SK-N-SH (cell line): Measurements from ENCODE around the gene RPL3. TPM values are rescaled to one million over a fixed set of nuclear protein-coding genes. Genes with fewer than 3 reads are reported as not detected.
A peak's percentile ranks its signal among the peaks of the same experiment; 100 is the strongest.

ENCODE experiments used
- CTCF ChIA-PET: fragments of 300-600, 350-600 bp; formaldehyde crosslinking; extraction: SDS; loops from one replicate; lab custom pipeline; 2021; lab: Yijun Ruan, JAX
- POLR2A ChIA-PET: fragments of 350-600 bp; sonication (Branson Sonifier 250); formaldehyde crosslinking; extraction: SDS; loops from one replicate; lab custom pipeline; 2020; ENCODE audit warnings: antibody characterized with exemption, inconsistent platforms; lab: Yijun Ruan, JAX
- DNase-seq: peaks from one replicate; pipeline ENCODE4 v3.0.0; 2012
- H2AFZ ChIP-seq: fragments of 200-600 bp; sonication (generic); 2 replicates; pipeline ENCODE4 v1.8.1; 2016; ENCODE audit warnings: antibody characterized with exemption, mild to moderate bottlenecking, low read depth
- H3F3A ChIP-seq: fragments of 200-600 bp; sonication (generic); replicated peaks from 2 replicates; pipeline ENCODE3; 2016; ENCODE audit warnings: antibody characterized with exemption, mild to moderate bottlenecking; ENCODE audit not compliant: insufficient read depth
- H3K27ac ChIP-seq, 2 experiments: fragments of 200-500 bp in 1 of 2; fragments of 200-600 bp in 1 of 2; sonication (Bioruptor generic) in 1 of 2; sonication (generic), shearing (Covaris generic) in 1 of 2; 2 replicates each; pipeline versions ENCODE4 v1.5.1 to v1.6.1; 2014 to 2016; ENCODE audit warnings: low read depth in 2 of 2, inconsistent platforms in 1 of 2, low read length in 1 of 2, mild to moderate bottlenecking in 1 of 2, mixed read lengths in 1 of 2
- H3K27me3 ChIP-seq: fragments of 200-600 bp; sonication (generic), shearing (Covaris generic); 2 replicates; pipeline ENCODE4 v1.6.1; 2016; ENCODE audit warnings: mixed run types; ENCODE audit not compliant: insufficient read depth
- H3K36me3 ChIP-seq, 2 experiments: fragments of 200-500 bp in 1 of 2; fragments of 200-600 bp in 1 of 2; sonication (Bioruptor generic) in 1 of 2; sonication (generic) in 1 of 2; replicated peaks in 1 of 2; 2 replicates each; pipeline versions ENCODE3 to v1.5.1; 2014 to 2016; ENCODE audit warnings: low read length in 1 of 2, mild to moderate bottlenecking in 1 of 2; ENCODE audit not compliant: insufficient read depth in 2 of 2, control insufficient read depth in 1 of 2
- H3K4me1 ChIP-seq, 2 experiments: fragments of 200-500 bp in 1 of 2; fragments of 200-600 bp in 1 of 2; sonication (Bioruptor generic) in 1 of 2; sonication (generic), shearing (Covaris generic) in 1 of 2; 2 replicates each; pipeline versions ENCODE4 v1.5.1 to v1.6.1; 2014 to 2016; ENCODE audit warnings: low read depth in 1 of 2, low read length in 1 of 2, mixed run types in 1 of 2; ENCODE audit not compliant: insufficient read depth in 2 of 2, control insufficient read depth in 1 of 2
- H3K4me2 ChIP-seq: fragments of 200-600 bp; sonication (generic), shearing (Covaris generic); 2 replicates; pipeline ENCODE4 v1.6.1; 2017; ENCODE audit warnings: mixed run types
- H3K4me3 ChIP-seq, 2 experiments: fragments of 200-500 bp in 1 of 2; fragments of 200-600 bp in 1 of 2; sonication (Bioruptor generic) in 1 of 2; sonication (generic), shearing (Covaris generic) in 1 of 2; 2 replicates each; pipeline versions ENCODE4 v1.5.1 to v1.8.1; 2014 to 2016; ENCODE audit warnings: low read depth in 2 of 2, inconsistent platforms in 1 of 2, low read length in 1 of 2, mild to moderate bottlenecking in 1 of 2, mixed read lengths in 1 of 2, moderate library complexity in 1 of 2
- H3K79me2 ChIP-seq: fragments of 200-600 bp; sonication (generic); 2 replicates; pipeline ENCODE4 v1.8.1; 2017; ENCODE audit warnings: mild to moderate bottlenecking; ENCODE audit not compliant: insufficient read depth
- H3K9ac ChIP-seq: fragments of 200-600 bp; sonication (generic); 2 replicates; pipeline ENCODE4 v1.6.1; 2017; ENCODE audit warnings: mixed run types
- H3K9me2 ChIP-seq: fragments of 200-600 bp; sonication (generic); 2 replicates; pipeline ENCODE4 v1.6.1; 2017; ENCODE audit warnings: mixed run types
- H3K9me3 ChIP-seq: fragments of 200-600 bp; sonication (generic); 2 replicates; pipeline ENCODE4 v1.6.1; 2017; ENCODE audit warnings: mixed run types, mild to moderate bottlenecking, moderate library complexity
- H4K20me1 ChIP-seq: fragments of 200-600 bp; sonication (generic); 2 replicates; pipeline ENCODE4 v1.6.1; 2017; ENCODE audit warnings: mild to moderate bottlenecking, mixed run types; ENCODE audit not compliant: insufficient read depth
- CHD2 ChIP-seq: fragments of 150-350 bp; IDR thresholded peaks from 2 replicates; pipeline ENCODE4 v1.6.1; 2018; ENCODE audit warnings: low read length; ENCODE audit not compliant: partially characterized antibody
- ELF1 ChIP-seq: IDR thresholded peaks from 2 replicates; pipeline ENCODE4 v1.4.0; 2012
- EP300 ChIP-seq, 2 experiments: IDR thresholded peaks; 2 replicates each; pipeline versions ENCODE4 v1.4.0 to v1.6.1; 2012; ENCODE audit warnings: borderline replicate concordance in 1 of 2, low read depth in 1 of 2, low read length in 1 of 2
- FOSL2 ChIP-seq: IDR thresholded peaks from 2 replicates; pipeline ENCODE4 v1.4.0; 2012; ENCODE audit warnings: low read depth, mild to moderate bottlenecking, moderate library complexity, borderline replicate concordance
- FOXJ3 ChIP-seq: sonication (generic); formaldehyde crosslinking; IDR thresholded peaks from 2 replicates; pipeline ENCODE4 v1.5.1; 2020; ENCODE audit warnings: mild to moderate bottlenecking, missing genetic modification reagents
- GABPA ChIP-seq: IDR thresholded peaks from 2 replicates; pipeline ENCODE4 v1.4.0; 2012; ENCODE audit warnings: low read depth, mild to moderate bottlenecking
- JUND ChIP-seq: IDR thresholded peaks from 2 replicates; pipeline ENCODE4 v1.4.0; 2012
- MEF2A ChIP-seq: IDR thresholded peaks from 2 replicates; pipeline ENCODE4 v1.4.0; 2012; ENCODE audit warnings: low read depth, borderline replicate concordance
- MXI1 ChIP-seq: IDR thresholded peaks from 2 replicates; pipeline ENCODE4 v1.6.1; 2012; ENCODE audit warnings: mild to moderate bottlenecking, low read depth, low read length, improper control_type of control experiment
- NFIC ChIP-seq: IDR thresholded peaks from 2 replicates; pipeline ENCODE4 v1.4.0; 2012; ENCODE audit warnings: borderline replicate concordance
- POLR2AphosphoS5 ChIP-seq: IDR thresholded peaks from 2 replicates; pipeline ENCODE4 v1.6.1; 2012; ENCODE audit warnings: low read depth, low read length
- RAD21 ChIP-seq: IDR thresholded peaks from 2 replicates; pipeline ENCODE4 v1.6.1; 2012; ENCODE audit warnings: mild to moderate bottlenecking, low read length
- RCOR1 ChIP-seq: fragments of 150-350 bp; IDR thresholded peaks from 2 replicates; pipeline ENCODE4 v1.6.1; 2017; ENCODE audit warnings: antibody characterized with exemption, low read length
- RFX5 ChIP-seq: IDR thresholded peaks from 2 replicates; pipeline ENCODE4 v1.6.1; 2012; ENCODE audit warnings: mild to moderate bottlenecking, improper control_type of control experiment, low read length
- RXRA ChIP-seq: IDR thresholded peaks from 2 replicates; pipeline ENCODE4 v1.4.0; 2012; ENCODE audit warnings: low read depth, mild to moderate bottlenecking, borderline replicate concordance
- SMC3 ChIP-seq: IDR thresholded peaks from 2 replicates; pipeline ENCODE4 v1.6.1; 2012; ENCODE audit warnings: low read depth, low read length, improper control_type of control experiment
- TAF1 ChIP-seq: IDR thresholded peaks from 2 replicates; pipeline ENCODE4 v1.6.1; 2012; ENCODE audit warnings: low read depth, mild to moderate bottlenecking, low read length, moderate library complexity, borderline replicate concordance
- TEAD4 ChIP-seq: IDR thresholded peaks from 2 replicates; pipeline ENCODE4 v1.4.0; 2012; ENCODE audit warnings: mild to moderate bottlenecking, borderline replicate concordance; ENCODE audit not compliant: insufficient read depth
- YY1 ChIP-seq: IDR thresholded peaks from 2 replicates; pipeline ENCODE4 v1.4.0; 2012; ENCODE audit warnings: low read depth, mild to moderate bottlenecking
- WGBS: methylation state at CpG from one replicate; pipeline ENCODE4 v1.1.6; 2017; ENCODE audit warnings: low lambda C conversion rate; 5-methylcytosine and 5-hydroxymethylcytosine counted together
- polyA plus RNA-seq, 3 experiments: library from polyadenylated mRNA; depleted of rRNA; stranded (reverse); fragments of >200 nt; gene quantifications; 2 replicates each; pipeline ENCODE4 v1.2.3, GENCODE V29; 2012
- TF ChIP-seq, protein P1 (sequence below): fragments of 150-350 bp; IDR thresholded peaks from 2 replicates; pipeline ENCODE4 v1.6.1; 2016; ENCODE audit warnings: mild to moderate bottlenecking, low read depth, low read length
- TF ChIP-seq, protein P2 (sequence below): IDR thresholded peaks from 2 replicates; pipeline ENCODE4 v1.6.1; 2012; ENCODE audit warnings: mild to moderate bottlenecking, low read depth, low read length, moderate library complexity
- TF ChIP-seq, protein P3 (sequence below): IDR thresholded peaks from 2 replicates; pipeline ENCODE4 v1.4.0; 2012; ENCODE audit warnings: low read depth, borderline replicate concordance
- TF ChIP-seq, protein P4 (sequence below): fragments of 150-350 bp; IDR thresholded peaks from 2 replicates; pipeline ENCODE4 v1.6.1; 2017; ENCODE audit warnings: antibody characterized with exemption, low read length, low read depth, borderline replicate concordance

RPL3 gene
- polyA plus RNA-seq (2012; rRNA removed): 4,089 and 4,976 TPM in 2 replicates
- polyA plus RNA-seq (2012; cell fraction: cytosol; rRNA removed): 3,345 and 4,370 TPM in 2 replicates
- polyA plus RNA-seq (2012; cell fraction: nucleus; rRNA removed): 1,624 and 1,631 TPM in 2 replicates

DNA sequence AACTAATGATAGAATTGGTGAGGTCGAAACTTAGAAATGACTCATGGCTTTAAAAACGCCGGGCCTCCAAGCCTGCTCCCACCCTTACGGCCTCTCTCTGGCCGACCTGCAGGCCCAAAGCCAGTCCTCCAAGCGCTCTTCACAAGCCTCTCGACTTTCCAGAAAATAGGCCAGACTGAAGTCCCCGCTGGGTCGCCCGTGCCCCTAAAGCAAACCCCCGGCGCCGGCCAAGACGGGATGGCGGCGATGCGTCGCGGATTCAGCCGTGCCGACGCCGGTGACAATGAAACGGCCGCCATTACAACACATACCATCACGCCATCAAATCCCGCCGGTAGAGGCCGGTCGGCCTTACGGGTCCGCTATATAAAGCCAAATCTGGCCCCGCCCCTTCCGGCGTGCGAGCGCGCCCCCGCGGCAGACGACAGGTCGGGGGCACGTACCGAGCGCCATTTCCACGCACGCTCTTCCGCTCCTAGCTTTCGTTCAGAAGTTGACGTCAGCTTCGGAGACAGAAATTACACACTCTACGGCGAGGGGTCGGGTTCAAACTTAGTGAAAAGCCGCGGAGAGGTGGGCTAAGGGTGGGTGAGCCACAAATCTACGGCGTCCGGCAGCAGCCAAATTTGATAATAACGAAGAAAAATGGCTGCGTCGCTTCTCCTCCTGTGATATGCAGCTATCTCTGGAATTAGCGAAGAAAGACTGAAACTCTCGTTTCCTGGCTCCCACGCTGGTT, at the start of gene RPL3:
RPL3 (minus strand) TSS at position 340 of the 739 bp plus-strand sequence; CDS start at position 314, 26 bp downstream.
- H3K9me3 ChIP-seq: no peaks in the 10 kb centered on the region
- peak; percentile 86 for DNase-seq
- H3K36me3 ChIP-seq: peaks cover 30 to 31% of the 10 kb centered on the region in 2 experiments
- CTCF ChIA-PET: interaction anchor here (1.0 to 4.7 kb wide), 6 partner anchors 8 to 80 kb away, joined by 3 to 15 read pairs (median 4); partner anchors contain the start of gene TAB1
- 0 out of 2 replicates have a peak within 1 kb of the TSS, but pooled peaks have one; percentile 65 for H2AFZ ChIP-seq
- no peaks in the 10 kb centered on the region for H3K9me2 ChIP-seq
- peaks cover 46% of the 10 kb centered on the region for H4K20me1 ChIP-seq
- H3K4me3 ChIP-seq: peak within 1 kb of the TSS; percentile 66 to 79
- H3K9ac ChIP-seq: peak within 1 kb of the TSS; percentile 95
- H3K27me3 ChIP-seq: no peaks in the 10 kb centered on the region
- H3K79me2 ChIP-seq: peaks cover 44% of the 10 kb centered on the region
- H3K4me1 ChIP-seq: peaks cover 12 to 26% of the 10 kb centered on the region in 2 experiments; a peak in 2 of 4 replicates
- peak within 1 kb of the TSS; percentile 84 for H3K4me2 ChIP-seq
- POLR2A ChIA-PET: interaction anchor here (0.6 to 2.6 kb wide), 23 partner anchors 8 to 317 kb away, joined by 3 to 19 read pairs (median 3); partner anchors contain the start of genes ATF4, CBX7, SYNGR1 and TAB1
- H3F3A ChIP-seq: peaks cover 29% of the 10 kb centered on the region
- peak within 1 kb of the TSS; percentile 95 for H3K27ac ChIP-seq
- WGBS: under 1% methylated on average over 15 of the region's 65 CpGs
- peak; percentile 46 for TF ChIP-seq MXI1
- no peak for TF ChIP-seq JUND
- no peak for TF ChIP-seq MEF2A
- TF ChIP-seq POLR2AphosphoS5: peak; percentile 99
- TF ChIP-seq RFX5: no peak
- 0 out of 4 replicates have a peak, but pooled peaks of 1 of the 2 experiments have one; percentile 15 for TF ChIP-seq EP300 (IDR thresholded peaks at IDR 0.05; ENCODE audit: borderline replicate concordance in 1 of 2, low read depth in 1 of 2, low read length in 1 of 2)
- peak; percentile 86 for TF ChIP-seq YY1
- no peak for TF ChIP-seq RXRA
- TF ChIP-seq CHD2: peak; percentile 51
- TF ChIP-seq TEAD4: no peak
- TF ChIP-seq, protein P1, sequence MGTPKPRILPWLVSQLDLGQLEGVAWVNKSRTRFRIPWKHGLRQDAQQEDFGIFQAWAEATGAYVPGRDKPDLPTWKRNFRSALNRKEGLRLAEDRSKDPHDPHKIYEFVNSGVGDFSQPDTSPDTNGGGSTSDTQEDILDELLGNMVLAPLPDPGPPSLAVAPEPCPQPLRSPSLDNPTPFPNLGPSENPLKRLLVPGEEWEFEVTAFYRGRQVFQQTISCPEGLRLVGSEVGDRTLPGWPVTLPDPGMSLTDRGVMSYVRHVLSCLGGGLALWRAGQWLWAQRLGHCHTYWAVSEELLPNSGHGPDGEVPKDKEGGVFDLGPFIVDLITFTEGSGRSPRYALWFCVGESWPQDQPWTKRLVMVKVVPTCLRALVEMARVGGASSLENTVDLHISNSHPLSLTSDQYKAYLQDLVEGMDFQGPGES: no peak
- TF ChIP-seq RAD21: no peak
- TF ChIP-seq RCOR1: no peak
- TF ChIP-seq ELF1: peak; percentile 70
- TF ChIP-seq NFIC: no peak
- TF ChIP-seq, protein P2, sequence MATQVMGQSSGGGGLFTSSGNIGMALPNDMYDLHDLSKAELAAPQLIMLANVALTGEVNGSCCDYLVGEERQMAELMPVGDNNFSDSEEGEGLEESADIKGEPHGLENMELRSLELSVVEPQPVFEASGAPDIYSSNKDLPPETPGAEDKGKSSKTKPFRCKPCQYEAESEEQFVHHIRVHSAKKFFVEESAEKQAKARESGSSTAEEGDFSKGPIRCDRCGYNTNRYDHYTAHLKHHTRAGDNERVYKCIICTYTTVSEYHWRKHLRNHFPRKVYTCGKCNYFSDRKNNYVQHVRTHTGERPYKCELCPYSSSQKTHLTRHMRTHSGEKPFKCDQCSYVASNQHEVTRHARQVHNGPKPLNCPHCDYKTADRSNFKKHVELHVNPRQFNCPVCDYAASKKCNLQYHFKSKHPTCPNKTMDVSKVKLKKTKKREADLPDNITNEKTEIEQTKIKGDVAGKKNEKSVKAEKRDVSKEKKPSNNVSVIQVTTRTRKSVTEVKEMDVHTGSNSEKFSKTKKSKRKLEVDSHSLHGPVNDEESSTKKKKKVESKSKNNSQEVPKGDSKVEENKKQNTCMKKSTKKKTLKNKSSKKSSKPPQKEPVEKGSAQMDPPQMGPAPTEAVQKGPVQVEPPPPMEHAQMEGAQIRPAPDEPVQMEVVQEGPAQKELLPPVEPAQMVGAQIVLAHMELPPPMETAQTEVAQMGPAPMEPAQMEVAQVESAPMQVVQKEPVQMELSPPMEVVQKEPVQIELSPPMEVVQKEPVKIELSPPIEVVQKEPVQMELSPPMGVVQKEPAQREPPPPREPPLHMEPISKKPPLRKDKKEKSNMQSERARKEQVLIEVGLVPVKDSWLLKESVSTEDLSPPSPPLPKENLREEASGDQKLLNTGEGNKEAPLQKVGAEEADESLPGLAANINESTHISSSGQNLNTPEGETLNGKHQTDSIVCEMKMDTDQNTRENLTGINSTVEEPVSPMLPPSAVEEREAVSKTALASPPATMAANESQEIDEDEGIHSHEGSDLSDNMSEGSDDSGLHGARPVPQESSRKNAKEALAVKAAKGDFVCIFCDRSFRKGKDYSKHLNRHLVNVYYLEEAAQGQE: no peak; the same call in 1 of the 2 replicates
- TF ChIP-seq, protein P3, sequence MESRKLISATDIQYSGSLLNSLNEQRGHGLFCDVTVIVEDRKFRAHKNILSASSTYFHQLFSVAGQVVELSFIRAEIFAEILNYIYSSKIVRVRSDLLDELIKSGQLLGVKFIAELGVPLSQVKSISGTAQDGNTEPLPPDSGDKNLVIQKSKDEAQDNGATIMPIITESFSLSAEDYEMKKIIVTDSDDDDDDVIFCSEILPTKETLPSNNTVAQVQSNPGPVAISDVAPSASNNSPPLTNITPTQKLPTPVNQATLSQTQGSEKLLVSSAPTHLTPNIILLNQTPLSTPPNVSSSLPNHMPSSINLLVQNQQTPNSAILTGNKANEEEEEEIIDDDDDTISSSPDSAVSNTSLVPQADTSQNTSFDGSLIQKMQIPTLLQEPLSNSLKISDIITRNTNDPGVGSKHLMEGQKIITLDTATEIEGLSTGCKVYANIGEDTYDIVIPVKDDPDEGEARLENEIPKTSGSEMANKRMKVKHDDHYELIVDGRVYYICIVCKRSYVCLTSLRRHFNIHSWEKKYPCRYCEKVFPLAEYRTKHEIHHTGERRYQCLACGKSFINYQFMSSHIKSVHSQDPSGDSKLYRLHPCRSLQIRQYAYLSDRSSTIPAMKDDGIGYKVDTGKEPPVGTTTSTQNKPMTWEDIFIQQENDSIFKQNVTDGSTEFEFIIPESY: peak; percentile 61; the same call in 1 of the 2 replicates
- TF ChIP-seq FOSL2: 0 out of 2 replicates have a peak, but pooled peaks have one; percentile 1
- TF ChIP-seq FOXJ3: no peak
- peak; percentile 77 for TF ChIP-seq GABPA
- TF ChIP-seq TAF1: peak; percentile 94
- TF ChIP-seq, protein P4, sequence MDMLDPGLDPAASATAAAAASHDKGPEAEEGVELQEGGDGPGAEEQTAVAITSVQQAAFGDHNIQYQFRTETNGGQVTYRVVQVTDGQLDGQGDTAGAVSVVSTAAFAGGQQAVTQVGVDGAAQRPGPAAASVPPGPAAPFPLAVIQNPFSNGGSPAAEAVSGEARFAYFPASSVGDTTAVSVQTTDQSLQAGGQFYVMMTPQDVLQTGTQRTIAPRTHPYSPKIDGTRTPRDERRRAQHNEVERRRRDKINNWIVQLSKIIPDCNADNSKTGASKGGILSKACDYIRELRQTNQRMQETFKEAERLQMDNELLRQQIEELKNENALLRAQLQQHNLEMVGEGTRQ: no peak
- no peak for TF ChIP-seq SMC3
